Measurements from ENCODE around the gene APLNR.

DNA sequence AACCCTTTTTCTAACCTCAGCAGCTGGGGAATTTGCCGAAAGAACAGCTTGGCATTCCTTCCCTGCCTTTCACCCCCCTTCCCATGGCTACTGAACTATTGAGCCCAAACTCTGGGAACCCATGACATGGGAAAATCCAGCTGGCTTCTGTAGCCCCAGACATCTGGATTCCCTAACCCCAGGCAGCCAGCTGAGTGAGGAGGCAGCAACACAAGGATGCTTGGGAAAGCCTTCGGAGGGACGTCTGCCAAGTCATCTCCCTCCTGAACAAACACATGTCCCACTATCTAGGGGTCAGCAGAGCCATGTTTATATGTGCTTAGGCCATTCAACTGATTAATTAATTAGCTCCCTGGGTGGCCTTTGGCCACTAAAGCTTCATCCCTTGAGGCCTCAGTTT is 33.7 kb downstream of the APLNR start:
- TF ChIP-seq, protein P1, sequence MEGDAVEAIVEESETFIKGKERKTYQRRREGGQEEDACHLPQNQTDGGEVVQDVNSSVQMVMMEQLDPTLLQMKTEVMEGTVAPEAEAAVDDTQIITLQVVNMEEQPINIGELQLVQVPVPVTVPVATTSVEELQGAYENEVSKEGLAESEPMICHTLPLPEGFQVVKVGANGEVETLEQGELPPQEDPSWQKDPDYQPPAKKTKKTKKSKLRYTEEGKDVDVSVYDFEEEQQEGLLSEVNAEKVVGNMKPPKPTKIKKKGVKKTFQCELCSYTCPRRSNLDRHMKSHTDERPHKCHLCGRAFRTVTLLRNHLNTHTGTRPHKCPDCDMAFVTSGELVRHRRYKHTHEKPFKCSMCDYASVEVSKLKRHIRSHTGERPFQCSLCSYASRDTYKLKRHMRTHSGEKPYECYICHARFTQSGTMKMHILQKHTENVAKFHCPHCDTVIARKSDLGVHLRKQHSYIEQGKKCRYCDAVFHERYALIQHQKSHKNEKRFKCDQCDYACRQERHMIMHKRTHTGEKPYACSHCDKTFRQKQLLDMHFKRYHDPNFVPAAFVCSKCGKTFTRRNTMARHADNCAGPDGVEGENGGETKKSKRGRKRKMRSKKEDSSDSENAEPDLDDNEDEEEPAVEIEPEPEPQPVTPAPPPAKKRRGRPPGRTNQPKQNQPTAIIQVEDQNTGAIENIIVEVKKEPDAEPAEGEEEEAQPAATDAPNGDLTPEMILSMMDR (IDR thresholded peaks at IDR 0.05) = no peak
- no peak for TF ChIP-seq ZFX (IDR thresholded peaks at IDR 0.05; ENCODE audit: borderline replicate concordance)
